HepG2 (cell line): ENCODE results near the gene AIP. TPM values are rescaled to one million over a fixed set of nuclear protein-coding genes. Genes with fewer than 3 reads are reported as not detected.

Source experiments
- CERS6 ChIP-seq: sonication (generic); formaldehyde crosslinking; IDR thresholded peaks from 2 replicates; pipeline ENCODE4 v1.5.0; 2020; ENCODE audit warnings: missing genetic modification reagents
- CREB1 ChIP-seq, 2 experiments: fragments of 450-650 bp in 1 of 2; IDR thresholded peaks; 2 replicates each; pipeline ENCODE4 v1.6.1; 2016 to 2017; ENCODE audit warnings: control low read depth in 1 of 2, mild to moderate bottlenecking in 1 of 2, missing compliant biosample characterization in 1 of 2, missing genetic modification characterization in 1 of 2
- ELF1 ChIP-seq: sonication (generic); formaldehyde crosslinking; IDR thresholded peaks from 2 replicates; pipeline ENCODE4 v1.4.0; 2020; ENCODE audit warnings: missing genetic modification reagents
- GTF2F1 ChIP-seq: fragments of 150-350 bp; IDR thresholded peaks from 2 replicates; pipeline ENCODE4 v1.6.1; 2014; ENCODE audit warnings: low read length
- HOXA3 ChIP-seq: sonication (generic); formaldehyde crosslinking; IDR thresholded peaks from 2 replicates; pipeline ENCODE4 v1.5.0; 2020; ENCODE audit warnings: missing genetic modification reagents
- KDM5B ChIP-seq: sonication (generic); formaldehyde crosslinking; IDR thresholded peaks from 2 replicates; pipeline ENCODE4 v1.4.0; 2020; ENCODE audit warnings: missing genetic modification reagents, mild to moderate bottlenecking, borderline replicate concordance
- LCORL ChIP-seq, 2 experiments: fragments of 450-650 bp in 1 of 2; sonication (generic) in 1 of 2; formaldehyde crosslinking in 1 of 2; IDR thresholded peaks; 2 replicates each; pipeline versions ENCODE4 v1.5.0 to v1.6.1; 2017 to 2020; ENCODE audit warnings: antibody characterized with exemption in 1 of 2, missing genetic modification reagents in 1 of 2
- MAZ ChIP-seq, 2 experiments: sonication (generic) in 1 of 2; formaldehyde crosslinking in 1 of 2; IDR thresholded peaks; 2 replicates each; pipeline versions ENCODE4 v1.5.0 to v1.6.1; 2012 to 2020; ENCODE audit warnings: low read depth in 2 of 2, mild to moderate bottlenecking in 2 of 2, borderline replicate concordance in 1 of 2, improper control_type of control experiment in 1 of 2, low read length in 1 of 2, missing genetic modification reagents in 1 of 2, moderate library complexity in 1 of 2
- NR2F1 ChIP-seq, 2 experiments: fragments of 450-650 bp in 1 of 2; formaldehyde crosslinking in 1 of 2; IDR thresholded peaks; 2 replicates each; pipeline versions ENCODE4 v1.5.0 to v1.6.1; 2016 to 2020; ENCODE audit warnings: mild to moderate bottlenecking in 1 of 2, missing compliant biosample characterization in 1 of 2, missing genetic modification reagents in 1 of 2, moderate library complexity in 1 of 2
- NR3C1 ChIP-seq: sonication (generic); formaldehyde crosslinking; IDR thresholded peaks from 2 replicates; pipeline ENCODE4 v1.4.0; 2020; ENCODE audit warnings: missing genetic modification reagents
- POGZ ChIP-seq: sonication (generic); formaldehyde crosslinking; IDR thresholded peaks from 2 replicates; pipeline ENCODE4 v1.4.0; 2020; ENCODE audit warnings: mild to moderate bottlenecking, missing genetic modification reagents
- RELA ChIP-seq: sonication (generic); formaldehyde crosslinking; IDR thresholded peaks from 2 replicates; pipeline ENCODE4 v1.4.0; 2020; ENCODE audit warnings: missing genetic modification reagents
- SCMH1 ChIP-seq: sonication (generic); formaldehyde crosslinking; IDR thresholded peaks from 2 replicates; pipeline ENCODE4 v1.9.0; 2021; ENCODE audit warnings: missing genetic modification reagents, mild to moderate bottlenecking, borderline replicate concordance
- SP1 ChIP-seq, 2 experiments: fragments of 450-650 bp in 1 of 2; sonication (generic) in 1 of 2; formaldehyde crosslinking in 1 of 2; IDR thresholded peaks; 2 replicates each; pipeline versions ENCODE4 v1.4.0 to v1.6.1; 2016 to 2020; ENCODE audit warnings: missing genetic modification reagents in 1 of 2
- TOPORS ChIP-seq: sonication (generic); formaldehyde crosslinking; IDR thresholded peaks from 2 replicates; pipeline ENCODE4 v1.8.0; 2023; ENCODE audit warnings: mild to moderate bottlenecking, missing genetic modification reagents
- UBTF ChIP-seq: sonication (generic); formaldehyde crosslinking; IDR thresholded peaks from 2 replicates; pipeline ENCODE4 v1.4.0; 2020; ENCODE audit warnings: mild to moderate bottlenecking, missing genetic modification reagents
- ZBTB39 ChIP-seq: sonication (generic); formaldehyde crosslinking; IDR thresholded peaks from 2 replicates; pipeline ENCODE4 v1.5.0; 2020; ENCODE audit warnings: missing genetic modification reagents
- ZNF282 ChIP-seq: fragments of 450-650 bp; IDR thresholded peaks from 2 replicates; pipeline ENCODE4 v1.6.1; 2018; ENCODE audit not compliant: partially characterized antibody
- ZNF576 ChIP-seq: sonication (generic); formaldehyde crosslinking; IDR thresholded peaks from 2 replicates; pipeline ENCODE4 v1.4.0; 2020; ENCODE audit warnings: mild to moderate bottlenecking, missing genetic modification reagents
- ZNF639 ChIP-seq: conservative IDR thresholded peaks from 2 replicates; pipeline ENCODE4 v1.6.1; 2018; ENCODE audit warnings: missing genetic modification reagents
- ZNF747 ChIP-seq: sonication (generic); formaldehyde crosslinking; IDR thresholded peaks from 2 replicates; pipeline ENCODE4 v1.8.1; 2023; ENCODE audit warnings: missing genetic modification reagents, mild to moderate bottlenecking, borderline replicate concordance
- ZZZ3 ChIP-seq: sonication (generic); formaldehyde crosslinking; IDR thresholded peaks from 2 replicates; pipeline ENCODE4 v1.4.0; 2020; ENCODE audit warnings: missing genetic modification reagents, mild to moderate bottlenecking, borderline replicate concordance
- polyA plus RNA-seq, 8 experiments: library from polyadenylated mRNA; depleted of rRNA in 3 of 8; stranded (reverse) in 7 of 8; unstranded in 1 of 8; fragments of >200 nt; fragmentation: Illumina TruSeq in 4 of 8; extraction: Trizol in 4 of 8; gene quantifications; 2 replicates each; pipeline versions ENCODE4 v1.2.1 to v1.2.3, GENCODE V29; 2011 to 2016; ENCODE audit warnings: low read depth in 4 of 8, missing spikeins in 1 of 8, mixed read lengths in 1 of 8; ENCODE audit not compliant: insufficient read depth in 1 of 8
- total RNA-seq, 5 experiments: library from RNA; depleted of rRNA; stranded (reverse); fragments of >200 nt; fragmentation: Illumina TruSeq; extraction: Trizol; gene quantifications; 2 replicates each; pipeline ENCODE4 v1.2.3, GENCODE V29; 2016; ENCODE audit warnings: low read depth in 1 of 5

Gene AIP
- total and polyA plus RNA-seq, 2 of the 13 experiments (the other 11 are each of a cell fraction or from before 2014, with no cell fraction given) = 51.8 to 110 TPM

GRCh38 chr11:67508486-67509121, 25.8 kb downstream of the AIP start (continued):
- TF ChIP-seq UBTF (CRISPR knock-in tag) (no peak; the same call in 1 of the 2 replicates), POGZ (CRISPR knock-in tag) (no peak), SP1 (IDR thresholded peaks at IDR 0.05) (no peak), SP1 (CRISPR knock-in tag; IDR thresholded peaks at IDR 0.05) (peak; percentile 61), ZNF639 (CRISPR knock-in tag) (0 out of 2 replicates have a peak, but pooled peaks have one; percentile 60), MAZ (IDR thresholded peaks at IDR 0.05; ENCODE audit: borderline replicate concordance, low read depth, low read length) (peak; percentile 74), MAZ (CRISPR knock-in tag; IDR thresholded peaks at IDR 0.05; ENCODE audit: low read depth) (no peak; the same call in none of the 2 replicates), ZNF576 (CRISPR knock-in tag) (no peak), HOXA3 (CRISPR knock-in tag) (peak; percentile 96), NR3C1 (CRISPR knock-in tag) (no peak), CREB1 (IDR thresholded peaks at IDR 0.05) (peak; percentile 94), CREB1 (CRISPR knock-in tag; IDR thresholded peaks at IDR 0.05) (peak; percentile 92), RELA (CRISPR knock-in tag) (no peak), ZNF282 (no peak), ZNF747 (CRISPR knock-in tag) (no peak), SCMH1 (CRISPR knock-in tag) (no peak), CERS6 (CRISPR knock-in tag) (no peak), NR2F1 (CRISPR knock-in tag; IDR thresholded peaks at IDR 0.05) (no peak), ZBTB39 (CRISPR knock-in tag) (no peak), ELF1 (CRISPR knock-in tag) (no peak), KDM5B (CRISPR knock-in tag) (no peak), ZZZ3 (CRISPR knock-in tag) (no peak), LCORL (IDR thresholded peaks at IDR 0.05) (no peak), LCORL (CRISPR knock-in tag; IDR thresholded peaks at IDR 0.05) (0 out of 2 replicates have a peak, but pooled peaks have one; percentile 12), TOPORS (CRISPR knock-in tag) (no peak), GTF2F1 (no peak)
